ENCODE results near the gene GTF2A1L.
"Not testable (repeated sequence)": the region's sequence is repeated elsewhere in the genome, so short reads cannot be mapped to it uniquely, and the experiment has no call there.

The GTF2A1L gene

DNA sequence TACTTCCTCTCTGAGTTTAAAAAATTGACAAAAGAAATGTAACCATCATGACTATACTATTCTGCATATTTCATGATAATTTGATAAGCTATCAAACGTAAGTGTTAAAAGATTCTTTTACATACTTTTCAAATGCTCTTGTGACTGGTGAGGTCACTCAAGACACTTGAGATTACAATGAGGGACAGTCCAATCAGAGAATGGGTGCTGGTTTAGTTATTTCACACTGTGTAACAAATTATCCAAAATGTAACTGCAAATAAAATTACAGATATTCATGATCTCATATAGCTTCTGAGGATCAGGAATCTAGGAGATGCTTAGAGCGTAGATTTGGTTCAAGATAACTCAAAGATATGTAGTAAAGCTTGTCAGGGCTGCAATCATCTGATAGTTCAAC lies 4.4 kb upstream of the GTF2A1L start:
- no peak for DNase-seq
- Histone ChIP-seq H3K9me3 (replicated peaks; ENCODE audit: insufficient read depth, low read length) (no peaks in the 10 kb centered on the region), H3K4me2 (ENCODE audit: low read depth, low read length) (no peak overlapping the region), H3K9me2 (replicated peaks; ENCODE audit: insufficient read depth, low read length) (no peaks in the 10 kb centered on the region), H3F3A (ENCODE audit: insufficient read depth, low read length) (no peaks in the 10 kb centered on the region), H3K9ac (ENCODE audit: low read length) (no peak overlapping the region), H3K27me3 (replicated peaks; ENCODE audit: insufficient read depth, low read length) (no peaks in the 10 kb centered on the region), H3K79me2 (ENCODE audit: low read length) (no peaks in the 10 kb centered on the region), H3K4me3 (ENCODE audit: low read length) (no peak overlapping the region), H3K36me3 (replicated peaks; ENCODE audit: insufficient read depth, low read length) (no peaks in the 10 kb centered on the region), H2AFZ (ENCODE audit: low read length) (no peak overlapping the region), H3K27ac (ENCODE audit: low read length) (no peak overlapping the region), H4K20me1 (ENCODE audit: insufficient read depth, low read length) (no peaks in the 10 kb centered on the region), H3K4me1 (ENCODE audit: low read length) (no peaks in the 10 kb centered on the region)
- TF ChIP-seq EZH2phosphoT487 (IDR thresholded peaks at IDR 0.05; ENCODE audit: low read length): no peak
- TF ChIP-seq EZH2 (optimal IDR thresholded peaks at IDR 0.05; ENCODE audit: low read depth, low read length): no peak
- TF ChIP-seq, protein P1, sequence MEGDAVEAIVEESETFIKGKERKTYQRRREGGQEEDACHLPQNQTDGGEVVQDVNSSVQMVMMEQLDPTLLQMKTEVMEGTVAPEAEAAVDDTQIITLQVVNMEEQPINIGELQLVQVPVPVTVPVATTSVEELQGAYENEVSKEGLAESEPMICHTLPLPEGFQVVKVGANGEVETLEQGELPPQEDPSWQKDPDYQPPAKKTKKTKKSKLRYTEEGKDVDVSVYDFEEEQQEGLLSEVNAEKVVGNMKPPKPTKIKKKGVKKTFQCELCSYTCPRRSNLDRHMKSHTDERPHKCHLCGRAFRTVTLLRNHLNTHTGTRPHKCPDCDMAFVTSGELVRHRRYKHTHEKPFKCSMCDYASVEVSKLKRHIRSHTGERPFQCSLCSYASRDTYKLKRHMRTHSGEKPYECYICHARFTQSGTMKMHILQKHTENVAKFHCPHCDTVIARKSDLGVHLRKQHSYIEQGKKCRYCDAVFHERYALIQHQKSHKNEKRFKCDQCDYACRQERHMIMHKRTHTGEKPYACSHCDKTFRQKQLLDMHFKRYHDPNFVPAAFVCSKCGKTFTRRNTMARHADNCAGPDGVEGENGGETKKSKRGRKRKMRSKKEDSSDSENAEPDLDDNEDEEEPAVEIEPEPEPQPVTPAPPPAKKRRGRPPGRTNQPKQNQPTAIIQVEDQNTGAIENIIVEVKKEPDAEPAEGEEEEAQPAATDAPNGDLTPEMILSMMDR (IDR thresholded peaks at IDR 0.05; ENCODE audit: low read length): no peak

DNA sequence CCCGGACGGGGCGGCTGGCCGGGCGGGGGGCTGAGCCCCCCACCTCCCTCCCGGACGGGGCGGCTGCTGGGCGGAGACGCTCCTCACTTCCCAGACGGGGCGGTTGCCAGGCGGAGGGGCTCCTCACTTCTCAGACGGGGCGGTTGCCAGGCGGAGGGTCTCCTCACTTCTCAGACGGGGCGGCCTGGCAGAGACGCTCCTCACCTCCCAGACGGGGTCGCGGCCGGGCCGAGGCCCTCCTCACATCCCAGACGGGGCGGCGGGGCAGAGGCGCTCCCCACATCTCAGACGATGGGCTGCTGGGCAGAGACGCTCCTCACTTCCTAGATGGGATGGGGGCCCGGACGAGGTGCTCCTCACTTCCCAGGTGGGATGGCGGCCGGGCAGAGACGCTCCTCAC lies 3.1 kb upstream of the GTF2A1L start:
- not testable (repeated sequence) for H4K20me1 ChIP-seq (ENCODE audit: insufficient read depth, low read length); H3K36me3 ChIP-seq (replicated peaks; ENCODE audit: insufficient read depth, low read length); H3K27ac ChIP-seq (ENCODE audit: low read length); H3K4me2 ChIP-seq (ENCODE audit: low read depth, low read length); H2AFZ ChIP-seq (ENCODE audit: low read length); H3K9me3 ChIP-seq (replicated peaks; ENCODE audit: insufficient read depth, low read length); H3F3A ChIP-seq (ENCODE audit: insufficient read depth, low read length); H3K4me3 ChIP-seq (ENCODE audit: low read length); H3K4me1 ChIP-seq (ENCODE audit: low read length); H3K9me2 ChIP-seq (replicated peaks; ENCODE audit: insufficient read depth, low read length); DNase-seq; H3K79me2 ChIP-seq (ENCODE audit: low read length); H3K9ac ChIP-seq (ENCODE audit: low read length); H3K27me3 ChIP-seq (replicated peaks; ENCODE audit: insufficient read depth, low read length)

DNA sequence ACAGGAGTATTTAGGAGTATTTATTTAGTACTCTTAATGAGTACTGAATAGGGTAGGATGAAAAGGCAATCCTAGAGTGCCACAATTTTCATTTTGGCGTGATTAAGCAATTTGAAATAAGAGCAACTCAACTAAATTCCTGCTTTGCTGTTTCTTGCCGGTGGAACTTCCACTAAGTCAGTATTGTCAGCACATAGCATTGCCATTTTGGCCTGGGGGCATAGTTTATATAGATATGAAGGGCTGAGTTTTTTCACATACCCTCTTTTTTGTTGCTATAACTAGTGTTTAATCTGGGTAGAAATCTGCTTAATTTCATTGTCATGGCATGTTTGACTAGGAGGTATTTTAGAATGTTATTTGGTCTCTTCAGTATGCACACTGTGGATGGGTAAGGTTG lies 1.9 kb downstream of the GTF2A1L start:
- no peak overlapping the region for H2AFZ ChIP-seq (ENCODE audit: low read length)
- no peaks in the 10 kb centered on the region for H3K9me2 ChIP-seq (replicated peaks; ENCODE audit: insufficient read depth, low read length)
- H3F3A ChIP-seq (ENCODE audit: insufficient read depth, low read length): no peaks in the 10 kb centered on the region
- no peak overlapping the region for H3K9ac ChIP-seq (ENCODE audit: low read length)
- DNase-seq: no peak
- no peak for TF ChIP-seq EZH2phosphoT487 (IDR thresholded peaks at IDR 0.05; ENCODE audit: low read length)
- no peak for TF ChIP-seq EZH2 (optimal IDR thresholded peaks at IDR 0.05; ENCODE audit: low read depth, low read length)
- TF ChIP-seq, protein P1 (IDR thresholded peaks at IDR 0.05; ENCODE audit: low read length): no peak
- no peaks in the 10 kb centered on the region for H3K9me3 ChIP-seq (replicated peaks; ENCODE audit: insufficient read depth, low read length)
- H3K27ac ChIP-seq (ENCODE audit: low read length): no peak overlapping the region
- no peak overlapping the region for H3K4me2 ChIP-seq (ENCODE audit: low read depth, low read length)
- no peaks in the 10 kb centered on the region for H3K27me3 ChIP-seq (replicated peaks; ENCODE audit: insufficient read depth, low read length)
- H3K4me1 ChIP-seq (ENCODE audit: low read length): no peaks in the 10 kb centered on the region
- H4K20me1 ChIP-seq (ENCODE audit: insufficient read depth, low read length): no peaks in the 10 kb centered on the region
- H3K4me3 ChIP-seq (ENCODE audit: low read length): no peak overlapping the region
- no peaks in the 10 kb centered on the region for H3K79me2 ChIP-seq (ENCODE audit: low read length)
- no peaks in the 10 kb centered on the region for H3K36me3 ChIP-seq (replicated peaks; ENCODE audit: insufficient read depth, low read length)

DNA sequence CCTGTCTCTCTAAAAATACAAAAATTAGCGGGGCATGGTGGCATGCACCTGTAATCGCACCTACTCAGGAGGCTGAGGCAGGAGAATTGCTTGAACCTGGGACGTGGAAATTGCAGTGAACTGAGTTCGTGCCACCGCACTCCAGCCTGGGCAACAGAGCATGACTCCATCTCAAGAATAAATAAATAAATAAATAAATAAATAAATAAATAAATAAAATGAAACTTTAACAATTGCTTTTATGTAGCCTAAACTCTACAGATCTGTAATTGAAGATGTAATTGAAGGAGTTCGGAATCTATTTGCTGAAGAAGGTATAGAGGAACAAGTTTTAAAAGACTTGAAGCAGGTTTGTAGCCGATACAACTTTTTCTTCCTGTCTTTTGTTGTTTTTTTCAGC lies 2.9 kb downstream of the GTF2A1L start:
- no peaks in the 10 kb centered on the region for H3K36me3 ChIP-seq (replicated peaks; ENCODE audit: insufficient read depth, low read length)
- no peaks in the 10 kb centered on the region for H3F3A ChIP-seq (ENCODE audit: insufficient read depth, low read length)
- no peaks in the 10 kb centered on the region for H3K9me2 ChIP-seq (replicated peaks; ENCODE audit: insufficient read depth, low read length)
- H3K9me3 ChIP-seq (replicated peaks; ENCODE audit: insufficient read depth, low read length): no peaks in the 10 kb centered on the region
- H3K4me2 ChIP-seq (ENCODE audit: low read depth, low read length): no peak overlapping the region
- DNase-seq: no peak
- no peak overlapping the region for H3K9ac ChIP-seq (ENCODE audit: low read length)
- TF ChIP-seq, protein P1 (IDR thresholded peaks at IDR 0.05; ENCODE audit: low read length): no peak
- no peak for TF ChIP-seq EZH2phosphoT487 (IDR thresholded peaks at IDR 0.05; ENCODE audit: low read length)
- TF ChIP-seq EZH2 (optimal IDR thresholded peaks at IDR 0.05; ENCODE audit: low read depth, low read length): no peak
- H3K27me3 ChIP-seq (replicated peaks; ENCODE audit: insufficient read depth, low read length): no peaks in the 10 kb centered on the region
- no peak overlapping the region for H3K27ac ChIP-seq (ENCODE audit: low read length)
- H3K4me3 ChIP-seq (ENCODE audit: low read length): no peak overlapping the region
- no peaks in the 10 kb centered on the region for H3K4me1 ChIP-seq (ENCODE audit: low read length)
- no peaks in the 10 kb centered on the region for H4K20me1 ChIP-seq (ENCODE audit: insufficient read depth, low read length)
- H2AFZ ChIP-seq (ENCODE audit: low read length): no peak overlapping the region
- no peaks in the 10 kb centered on the region for H3K79me2 ChIP-seq (ENCODE audit: low read length)

DNA sequence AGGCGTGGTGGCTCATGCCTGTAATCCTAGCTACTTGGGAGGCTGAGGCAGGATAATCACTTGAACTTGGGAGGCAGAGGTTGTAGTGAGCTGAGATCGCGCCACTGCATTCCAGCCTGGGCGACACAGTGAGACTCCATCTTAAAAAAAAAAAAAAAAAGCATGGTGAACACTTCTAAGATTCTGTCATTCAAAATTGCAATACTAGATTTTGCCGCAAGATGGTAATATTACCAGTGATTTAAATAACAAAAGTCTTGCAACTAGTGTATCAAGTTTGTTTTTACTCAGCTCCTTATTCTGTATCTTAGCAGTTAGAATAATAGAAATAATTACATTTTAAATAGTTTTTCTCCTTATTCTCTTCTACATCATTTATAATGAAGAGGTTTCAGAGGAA lies 5.0 kb downstream of the GTF2A1L start:
- H3K27ac ChIP-seq (ENCODE audit: low read length); H3K4me2 ChIP-seq (ENCODE audit: low read depth, low read length); H3K9me2 ChIP-seq (replicated peaks; ENCODE audit: insufficient read depth, low read length); H3K4me1 ChIP-seq (ENCODE audit: low read length); H3K9me3 ChIP-seq (replicated peaks; ENCODE audit: insufficient read depth, low read length); H3K27me3 ChIP-seq (replicated peaks; ENCODE audit: insufficient read depth, low read length); H3F3A ChIP-seq (ENCODE audit: insufficient read depth, low read length); H3K79me2 ChIP-seq (ENCODE audit: low read length); H3K36me3 ChIP-seq (replicated peaks; ENCODE audit: insufficient read depth, low read length); H4K20me1 ChIP-seq (ENCODE audit: insufficient read depth, low read length); H3K9ac ChIP-seq (ENCODE audit: low read length); H2AFZ ChIP-seq (ENCODE audit: low read length); H3K4me3 ChIP-seq (ENCODE audit: low read length); DNase-seq: not testable (repeated sequence)
